Measurements from ENCODE around the gene METTL16.

METTL16 gene

GRCh38 chr17:2551493-2551892 is 39.8 kb upstream of the METTL16 start:
- no peak for TF ChIP-seq YY1 (IDR thresholded peaks at IDR 0.05; ENCODE audit: low read depth)
- no peak for TF ChIP-seq NFIC (IDR thresholded peaks at IDR 0.05)
- TF ChIP-seq REST (IDR thresholded peaks at IDR 0.05; ENCODE audit: low read depth) = no peak
- TF ChIP-seq, protein P1, sequence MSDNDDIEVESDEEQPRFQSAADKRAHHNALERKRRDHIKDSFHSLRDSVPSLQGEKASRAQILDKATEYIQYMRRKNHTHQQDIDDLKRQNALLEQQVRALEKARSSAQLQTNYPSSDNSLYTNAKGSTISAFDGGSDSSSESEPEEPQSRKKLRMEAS (IDR thresholded peaks at IDR 0.05) = no peak
- no peak for TF ChIP-seq CREB1 (IDR thresholded peaks at IDR 0.05; ENCODE audit: low read depth)
- TF ChIP-seq TCF12 (IDR thresholded peaks at IDR 0.05; ENCODE audit: low read depth) = no peak
- no peak for TF ChIP-seq CEBPB (IDR thresholded peaks at IDR 0.05)
- no peak for TF ChIP-seq EGR1 (IDR thresholded peaks at IDR 0.05)
- no peak for TF ChIP-seq TAF1 (IDR thresholded peaks at IDR 0.05; ENCODE audit: low read depth)
- TF ChIP-seq EP300 (IDR thresholded peaks at IDR 0.05; ENCODE audit: borderline replicate concordance) = no peak
- TF ChIP-seq TEAD4 (IDR thresholded peaks at IDR 0.05) = no peak
- TF ChIP-seq FOXM1 (IDR thresholded peaks at IDR 0.05; ENCODE audit: borderline replicate concordance, low read depth) = no peak
- TF ChIP-seq, protein P2, sequence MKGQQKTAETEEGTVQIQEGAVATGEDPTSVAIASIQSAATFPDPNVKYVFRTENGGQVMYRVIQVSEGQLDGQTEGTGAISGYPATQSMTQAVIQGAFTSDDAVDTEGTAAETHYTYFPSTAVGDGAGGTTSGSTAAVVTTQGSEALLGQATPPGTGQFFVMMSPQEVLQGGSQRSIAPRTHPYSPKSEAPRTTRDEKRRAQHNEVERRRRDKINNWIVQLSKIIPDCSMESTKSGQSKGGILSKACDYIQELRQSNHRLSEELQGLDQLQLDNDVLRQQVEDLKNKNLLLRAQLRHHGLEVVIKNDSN (IDR thresholded peaks at IDR 0.05) = no peak
- TF ChIP-seq RAD21 (IDR thresholded peaks at IDR 0.05; ENCODE audit: low read depth) = no peak
- TF ChIP-seq ZBTB7A (IDR thresholded peaks at IDR 0.05; ENCODE audit: low read depth) = no peak

DNA sequence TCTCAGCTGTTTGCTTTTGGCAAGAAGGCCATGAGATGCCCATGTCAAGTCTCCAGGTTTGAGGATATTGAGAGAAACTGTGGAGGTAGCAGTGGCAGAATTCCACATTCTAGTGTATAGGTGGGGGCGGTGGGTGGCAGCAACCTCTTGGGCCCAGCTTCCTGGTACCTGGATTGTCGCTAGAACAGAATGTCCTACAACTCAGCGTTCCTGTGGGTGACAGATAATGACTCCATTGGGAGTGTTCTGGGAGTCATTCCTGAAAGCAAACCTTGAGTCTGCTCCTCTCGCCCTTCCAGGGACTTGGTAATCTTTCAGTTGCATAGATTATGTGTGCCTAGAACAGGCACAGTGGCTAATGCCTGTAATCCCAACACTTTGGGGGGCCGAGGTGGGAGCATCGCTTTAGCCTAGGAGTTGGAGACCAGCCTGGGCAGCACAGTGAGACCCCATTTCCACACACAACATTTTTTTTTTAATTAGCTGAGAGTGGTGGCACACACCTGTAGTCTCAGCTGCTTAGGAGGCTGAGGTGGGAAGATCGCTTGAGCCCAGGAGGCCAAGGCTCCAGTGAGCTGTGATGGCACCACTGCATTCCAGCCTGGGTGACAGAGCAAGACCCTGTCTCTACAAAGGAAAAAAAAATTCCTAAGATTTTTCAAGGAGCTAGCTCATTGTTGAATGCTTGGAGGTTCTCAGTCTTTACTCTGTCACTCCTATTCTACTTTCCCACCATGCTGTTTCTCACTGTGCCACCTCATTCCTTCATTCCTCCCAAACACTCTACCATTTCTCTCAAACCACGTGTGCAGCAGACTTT is 37.9 kb upstream of the METTL16 start:
- TF ChIP-seq TCF12 (IDR thresholded peaks at IDR 0.05; ENCODE audit: low read depth) = no peak
- TF ChIP-seq YY1 (IDR thresholded peaks at IDR 0.05; ENCODE audit: low read depth) = no peak
- TF ChIP-seq REST (IDR thresholded peaks at IDR 0.05; ENCODE audit: low read depth) = no peak

DNA sequence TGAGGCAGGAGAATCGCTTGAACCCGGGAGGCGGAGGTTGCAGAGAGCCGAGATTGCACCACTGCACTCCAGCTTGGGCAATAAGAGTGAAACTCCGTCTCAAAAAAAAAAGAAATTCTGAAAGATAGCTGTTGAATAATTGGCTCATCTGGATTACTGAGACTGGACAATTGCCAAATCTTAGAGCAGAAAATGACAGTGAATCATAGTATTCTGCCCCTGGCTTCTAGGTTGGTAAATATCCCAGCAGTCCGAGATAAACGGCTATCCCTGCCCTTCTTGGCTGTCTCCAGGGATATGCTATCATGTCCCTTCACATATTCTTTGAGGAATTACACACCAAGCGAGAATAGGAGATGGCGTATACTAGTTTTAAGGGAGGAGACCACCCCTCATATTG is 35.5 kb upstream of the METTL16 start:
- TF ChIP-seq ZBTB7A (IDR thresholded peaks at IDR 0.05; ENCODE audit: low read depth) = no peak
- TF ChIP-seq TEAD4 (IDR thresholded peaks at IDR 0.05) = no peak
- TF ChIP-seq NFIC (IDR thresholded peaks at IDR 0.05) = no peak
- TF ChIP-seq EGR1 (IDR thresholded peaks at IDR 0.05) = no peak
- TF ChIP-seq TCF12 (IDR thresholded peaks at IDR 0.05; ENCODE audit: low read depth) = no peak
- no peak for TF ChIP-seq TAF1 (IDR thresholded peaks at IDR 0.05; ENCODE audit: low read depth)
- TF ChIP-seq REST (IDR thresholded peaks at IDR 0.05; ENCODE audit: low read depth) = no peak
- TF ChIP-seq, protein P2 (IDR thresholded peaks at IDR 0.05) = no peak
- no peak for TF ChIP-seq RAD21 (IDR thresholded peaks at IDR 0.05; ENCODE audit: low read depth)
- TF ChIP-seq EP300 (IDR thresholded peaks at IDR 0.05; ENCODE audit: borderline replicate concordance) = no peak
- no peak for TF ChIP-seq YY1 (IDR thresholded peaks at IDR 0.05; ENCODE audit: low read depth)
- no peak for TF ChIP-seq FOXM1 (IDR thresholded peaks at IDR 0.05; ENCODE audit: borderline replicate concordance, low read depth)
- TF ChIP-seq, protein P1 (IDR thresholded peaks at IDR 0.05) = no peak
- no peak for TF ChIP-seq CREB1 (IDR thresholded peaks at IDR 0.05; ENCODE audit: low read depth)

- no peak for TF ChIP-seq FOXM1 (IDR thresholded peaks at IDR 0.05; ENCODE audit: borderline replicate concordance, low read depth)
Observed at GRCh38 chr17:2545393-2545792, 33.7 kb upstream of the METTL16 start.

- TF ChIP-seq, protein P2 (IDR thresholded peaks at IDR 0.05) = no peak
- TF ChIP-seq NFIC (IDR thresholded peaks at IDR 0.05) (no peak), ZBTB7A (IDR thresholded peaks at IDR 0.05; ENCODE audit: low read depth) (no peak), TAF1 (IDR thresholded peaks at IDR 0.05; ENCODE audit: low read depth) (no peak), YY1 (IDR thresholded peaks at IDR 0.05; ENCODE audit: low read depth) (no peak), RAD21 (IDR thresholded peaks at IDR 0.05; ENCODE audit: low read depth) (no peak), REST (IDR thresholded peaks at IDR 0.05; ENCODE audit: low read depth) (no peak), CEBPB (IDR thresholded peaks at IDR 0.05) (no peak), EP300 (IDR thresholded peaks at IDR 0.05; ENCODE audit: borderline replicate concordance) (no peak), TCF12 (IDR thresholded peaks at IDR 0.05; ENCODE audit: low read depth) (no peak), EGR1 (IDR thresholded peaks at IDR 0.05) (no peak)
Observed at GRCh38 chr17:2542456-2542855, 30.8 kb upstream of the METTL16 start.
